Endothelial cell of umbilical vein (primary cell): ENCODE results near the gene NRXN3.

ENCODE experiments used
- CTCF ChIP-seq, 2 donors: IDR thresholded peaks; 1 replicate in 1 of 2; 2 replicates in 1 of 2; pipeline ENCODE4 v1.5.1; 2011; ENCODE audit warnings: low read length in 2 of 2, mild to moderate bottlenecking in 2 of 2, moderate library complexity in 2 of 2, control low read depth in 1 of 2, inconsistent platforms in 1 of 2, low read depth in 1 of 2; ENCODE audit not compliant: insufficient read depth in 1 of 2; ENCODE audit errors: extremely low read depth in 1 of 2
- EZH2 ChIP-seq: IDR thresholded peaks from 2 replicates; pipeline ENCODE4 v1.6.1; 2012; ENCODE audit warnings: borderline replicate concordance, low read depth, mild to moderate bottlenecking, moderate library complexity, low read length, inconsistent platforms; ENCODE audit not compliant: severe bottlenecking
- FOS ChIP-seq: IDR thresholded peaks from 2 replicates; pipeline ENCODE4 v1.6.1; 2011; ENCODE audit warnings: mild to moderate bottlenecking, low read length, moderate library complexity, borderline replicate concordance; ENCODE audit not compliant: insufficient read depth
- GATA2 ChIP-seq: IDR thresholded peaks from 2 replicates; pipeline ENCODE4 v1.7.0; 2011; ENCODE audit warnings: low read depth, mild to moderate bottlenecking, moderate library complexity, mixed read lengths, low read length; ENCODE audit not compliant: insufficient read length, insufficient read depth
- JUN ChIP-seq: IDR thresholded peaks from 2 replicates; pipeline ENCODE4 v1.6.1; 2011; ENCODE audit warnings: borderline replicate concordance, low read depth; ENCODE audit not compliant: insufficient read length, insufficient read depth
- MAX ChIP-seq: IDR thresholded peaks from 2 replicates; pipeline ENCODE4 v1.6.1; 2011; ENCODE audit not compliant: insufficient read depth, insufficient read length
- MYC ChIP-seq: IDR thresholded peaks from one replicate; pipeline ENCODE4 v1.6.1; 2011; ENCODE audit warnings: mild to moderate bottlenecking, low read depth, low read length
- POLR2A ChIP-seq: IDR thresholded peaks from 2 replicates; pipeline ENCODE4 v1.6.1; 2012; ENCODE audit warnings: low read depth, mild to moderate bottlenecking, control low read depth, low read length
- POLR2AphosphoS5 ChIP-seq: IDR thresholded peaks from 2 replicates; pipeline ENCODE4 v1.6.1; 2012; ENCODE audit warnings: low read depth, mild to moderate bottlenecking, control low read depth, low read length, moderate library complexity; ENCODE audit not compliant: insufficient read depth

GRCh38 chr14:79274641-79275291, 1104.6 kb downstream of the NRXN3 start:
- no peak for TF ChIP-seq CTCF (IDR thresholded peaks at IDR 0.05; ENCODE audit: extremely low read depth in 1 of 2, insufficient read depth in 1 of 2, low read depth in 1 of 2, low read length in 2 of 2)
- TF ChIP-seq JUN = no peak
- TF ChIP-seq MYC = no peak
- no peak for TF ChIP-seq POLR2A
- no peak for TF ChIP-seq FOS
- TF ChIP-seq POLR2AphosphoS5 = no peak
- no peak for TF ChIP-seq EZH2
- TF ChIP-seq MAX = no peak
- no peak for TF ChIP-seq GATA2
